Adrenal gland (tissue), 12 donors: ENCODE data around the gene CELF5. TPM values are rescaled to one million over a fixed set of nuclear protein-coding genes. Genes with fewer than 3 reads are reported as not detected.

Experiments
- DNase-seq, 7 donors: peaks; one replicate each; pipeline ENCODE4 v3.0.0-alpha.2; 2019 to 2020
- H3K27ac ChIP-seq, 5 donors: fragments of 200-600 bp; sonication (generic) in 4 of 5; 1 replicate in 3 of 5; 2 replicates in 2 of 5; pipeline versions ENCODE4 v1.5.1 to v1.8.0; 2016 to 2020; ENCODE audit warnings: mild to moderate bottlenecking in 1 of 5
- H3K27me3 ChIP-seq: fragments of 200-600 bp; 2 replicates; pipeline ENCODE4 v1.8.0; 2021
- H3K36me3 ChIP-seq, 2 donors: fragments of 200-600 bp; replicated peaks in 1 of 2; 1 replicate in 1 of 2; 2 replicates in 1 of 2; pipeline versions ENCODE4 v1.5.1 to v1.8.0; 2018 to 2022
- H3K4me1 ChIP-seq, 2 donors: fragments of 200-600 bp; replicated peaks in 1 of 2; 1 replicate in 1 of 2; 2 replicates in 1 of 2; pipeline versions ENCODE4 v1.5.1 to v1.8.0; 2018 to 2021
- H3K4me3 ChIP-seq, 4 donors: fragments of 200-600 bp; sonication (generic) in 3 of 4; one replicate each; pipeline ENCODE4 v1.5.1; 2016 to 2018
- H3K9me3 ChIP-seq, 3 donors: fragments of 200-600 bp; sonication (generic) in 1 of 3; replicated peaks in 1 of 3; 1 replicate in 2 of 3; 2 replicates in 1 of 3; pipeline versions ENCODE4 v1.5.1 to v1.8.0; 2016 to 2021
- CTCF ChIP-seq, 6 experiments: fragments of 450-650 bp in 4 of 6; fragments of 200-600 bp in 2 of 6; sonication (generic) in 1 of 6; IDR thresholded peaks; 1 replicate in 5 of 6; 2 replicates in 1 of 6; pipeline versions ENCODE4 v1.5.1 to v1.8.0; 2016 to 2021; ENCODE audit warnings: antibody characterized with exemption in 6 of 6, mild to moderate bottlenecking in 2 of 6, moderate library complexity in 1 of 6
- POLR2A ChIP-seq, 2 donors: fragments of 450-650 bp; IDR thresholded peaks; one replicate each; pipeline ENCODE4 v1.6.1; 2017; ENCODE audit warnings: antibody characterized with exemption in 2 of 2, mild to moderate bottlenecking in 2 of 2, moderate library complexity in 1 of 2
- WGBS, 4 donors: extraction: QIAGEN DNeasy Blood & Tissue Kit in 2 of 4; methylation state at CpG; one replicate each; pipeline versions ENCODE4 v1.1.5 to v1.1.7; 2013 to 2017; 5-methylcytosine and 5-hydroxymethylcytosine counted together
- intact Hi-C, 2 donors: fragments of 100-400 bp; cut with DNase I; formaldehyde crosslinking; loops; one replicate each; pipeline versions ENCODE4 v1.14.1 to v1.15.0; 2022 to 2023
- polyA plus RNA-seq, 3 donors: library from polyadenylated mRNA; stranded (reverse); fragments of 200-250 nt in 2 of 3; fragments of 350-450 nt in 1 of 3; fragmentation: Illumina TruSeq in 1 of 3; extraction: RNeasy Lipid Tissue Mini Kit (QIAGEN cat#74804) in 1 of 3; gene quantifications; one replicate each; pipeline ENCODE4 v1.2.3, GENCODE V29; 2013 to 2014
- total RNA-seq, 9 donors: library from RNA; depleted of rRNA in 4 of 9; stranded (reverse); fragments of >200 nt in 4 of 9; fragments of 120-200 nt in 1 of 9; fragmentation: NEBNext Ultra II Directional in 1 of 9; extraction: Animal tissue kit (Norgen Biotek cat#: 25700) in 1 of 9; gene quantifications; one replicate each; pipeline versions ENCODE4 v1.1.0 to v1.2.4, GENCODE V29; 2013 to 2023
- donor health status: healthy with polysubstance abuse.
- donor health status: Bipolar disorder and iron deficiency.
- donor health status: DM: yes; HTN: yes; CAD: no.
- donor health status: DM: no; HTN: no; CAD: no.
- donor health status: DM: no; HTN: no; CAD: no.
- donor health status: DM: yes; HTN: yes; CAD: no.

CELF5 gene
- total and polyA plus RNA-seq, 12 donors: 0.08 to 1.6 (median 0.58) TPM; not detected in 4

DNA sequence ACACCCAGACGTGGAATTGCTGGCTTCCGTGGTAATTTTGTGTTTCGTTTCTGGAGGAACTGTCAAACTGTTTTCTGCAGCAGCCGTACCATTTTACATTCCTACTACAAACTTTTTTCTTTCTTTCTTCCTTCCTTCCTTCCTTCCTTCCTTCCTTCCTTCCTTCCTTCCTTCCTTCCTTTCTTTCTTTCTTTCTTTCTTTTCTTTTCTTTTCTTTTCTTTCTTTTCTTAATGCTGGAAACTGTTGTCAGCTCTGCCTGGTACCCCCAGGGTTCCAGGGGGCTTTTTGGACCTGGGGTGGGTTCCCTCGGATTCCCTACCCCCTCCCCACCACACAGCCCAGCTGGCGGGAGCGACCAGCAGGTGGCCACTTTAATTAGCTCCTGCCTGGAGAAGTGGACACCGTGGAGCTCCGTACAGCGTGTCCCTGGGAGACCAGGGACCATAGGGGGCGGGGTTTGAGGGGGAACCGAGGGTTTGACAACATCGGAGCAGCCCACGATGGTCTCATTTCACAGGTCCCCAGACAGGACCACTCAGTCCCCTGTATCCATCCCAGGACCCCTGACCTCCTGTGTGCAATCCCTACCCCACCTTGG is 24.4 kb downstream of the CELF5 start:
- 38 to 53% (median 45%) methylated on average over 14 of the region's 14 CpGs for WGBS, 4 donors
- DNase-seq: no peak
- Histone ChIP-seq H3K9me3 (no peaks in the 10 kb centered on the region), H3K27ac (no peak overlapping the region), H3K4me1 (no peaks in the 10 kb centered on the region), H3K36me3 (no peaks in the 10 kb centered on the region), H3K27me3 (no peaks in the 10 kb centered on the region), H3K4me3 (no peak overlapping the region)
- intact Hi-C loops: no loop called here
- TF ChIP-seq POLR2A (IDR thresholded peaks at IDR 0.05): no peak
- TF ChIP-seq CTCF (IDR thresholded peaks at IDR 0.05): no peak

DNA sequence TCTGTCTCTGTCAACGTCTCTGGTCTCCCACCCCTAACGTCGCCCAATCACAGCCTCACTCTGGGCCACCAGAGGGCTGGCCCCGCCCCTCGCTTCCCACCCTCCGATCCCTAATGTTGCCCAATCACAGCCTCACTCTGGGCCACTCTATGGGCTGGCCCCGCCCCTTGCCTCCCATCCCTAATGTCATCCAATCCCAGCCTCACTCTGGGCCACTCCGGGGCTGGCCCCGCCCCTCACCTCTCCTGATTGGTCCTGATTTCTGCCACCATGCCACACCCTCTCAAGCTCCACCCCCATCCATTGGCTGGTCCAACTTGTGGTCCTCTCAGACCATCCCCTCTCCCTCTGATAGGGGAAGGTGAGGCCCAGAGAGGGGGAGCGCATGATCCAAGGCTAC is 24.9 kb downstream of the CELF5 start:
- no peaks in the 10 kb centered on the region for H3K4me1 ChIP-seq
- intact Hi-C loops: no loop called here
- no peak overlapping the region for H3K27ac ChIP-seq
- no peaks in the 10 kb centered on the region for H3K27me3 ChIP-seq
- no peaks in the 10 kb centered on the region for H3K9me3 ChIP-seq
- H3K4me3 ChIP-seq: no peak overlapping the region
- WGBS, 4 donors: 76 to 84% (median 81%) methylated on average over 10 of the region's 10 CpGs
- TF ChIP-seq POLR2A (IDR thresholded peaks at IDR 0.05) (no peak), CTCF (IDR thresholded peaks at IDR 0.05) (no peak)
- no peak for DNase-seq
- H3K36me3 ChIP-seq: no peaks in the 10 kb centered on the region

- Histone ChIP-seq H3K4me3 (no peak overlapping the region), H3K4me1 (no peaks in the 10 kb centered on the region), H3K36me3 (no peaks in the 10 kb centered on the region), H3K27ac (no peak overlapping the region), H3K9me3 (no peaks in the 10 kb centered on the region), H3K27me3 (no peaks in the 10 kb centered on the region)
- intact Hi-C loops: no loop called here
- peak in 4 of 7 donors; percentile 28 to 55 (median 38) for DNase-seq
- WGBS, 4 donors: 60 to 80% (median 64%) methylated on average over 2 to 7 of the region's 7 CpGs
- TF ChIP-seq CTCF (IDR thresholded peaks at IDR 0.05): peak; percentile 17 to 56 (median 42)
- no peak for TF ChIP-seq POLR2A (IDR thresholded peaks at IDR 0.05)
Observed at GRCh38 chr19:3250675-3251074, 26.2 kb downstream of the CELF5 start.

DNA sequence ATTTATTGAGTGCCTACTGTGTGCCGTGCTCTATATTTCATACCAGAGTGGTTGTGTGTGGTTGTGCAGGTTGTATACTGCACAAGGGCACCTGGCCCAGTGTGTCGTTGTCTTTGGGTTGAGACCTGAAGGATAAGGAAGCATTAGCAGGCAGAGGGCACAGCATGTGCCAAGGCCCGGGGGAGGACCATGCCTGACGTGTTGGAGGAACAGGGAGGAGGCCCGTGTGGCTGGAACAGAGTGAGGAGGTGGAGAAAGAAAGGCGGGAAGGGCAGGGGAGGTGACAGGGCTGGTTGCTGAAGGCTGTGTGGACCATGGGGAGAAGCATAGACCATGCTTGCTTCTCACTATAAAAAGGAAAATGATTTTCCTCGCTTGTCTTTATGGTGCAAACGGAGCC is 26.8 kb downstream of the CELF5 start:
- Histone ChIP-seq H3K27me3 (no peaks in the 10 kb centered on the region), H3K36me3 (no peaks in the 10 kb centered on the region), H3K27ac (no peak overlapping the region), H3K4me3 (no peak overlapping the region), H3K4me1 (no peaks in the 10 kb centered on the region), H3K9me3 (no peaks in the 10 kb centered on the region)
- TF ChIP-seq CTCF (IDR thresholded peaks at IDR 0.05) (no peak), POLR2A (IDR thresholded peaks at IDR 0.05) (no peak)
- no peak for DNase-seq
- WGBS, 4 donors: 65 to 74% (median 70%) methylated on average over 8 of the region's 8 CpGs
- intact Hi-C loops: no loop called here
